LNCAP (cell line): ENCODE results near the gene REN.

Experiments
- CTCF ChIP-seq: fragments of 450-650 bp; IDR thresholded peaks from 2 replicates; pipeline ENCODE4 v1.5.1; 2017; ENCODE audit warnings: mild to moderate bottlenecking

Gene REN

GRCh38 chr1:204196068-204196795 lies 30.1 kb upstream of the REN start, which contains the start of gene KISS1:
Gene KISS1 (minus strand): TSS chr1:204196491. CDS start chr1:204192876, 3,615 bp downstream.
- TF ChIP-seq CTCF = no peak

GRCh38 chr1:204194771-204195170 lies 28.6 kb upstream of the REN start:
- no peak for TF ChIP-seq CTCF

GRCh38 chr1:204194080-204194479 lies 27.9 kb upstream of the REN start:
- no peak for TF ChIP-seq CTCF

- TF ChIP-seq CTCF = no peak
These were observed 26.6 kb upstream of the REN start for GRCh38 chr1:204192589-204193352.

GRCh38 chr1:204192046-204192445 lies 25.9 kb upstream of the REN start:
- no peak for TF ChIP-seq CTCF

GRCh38 chr1:204191456-204191855 lies 25.3 kb upstream of the REN start:
- no peak for TF ChIP-seq CTCF

GRCh38 chr1:204190212-204191211 lies 24.4 kb upstream of the REN start:
- no peak for TF ChIP-seq CTCF
